ENCODE measurements around the gene FCHO2.

The FCHO2 gene

GRCh38 chr5:72921886-72922285 is 34.0 kb upstream of the FCHO2 start:
- peak; percentile 60; the same call in 1 of the 2 replicates for TF ChIP-seq NFIC (IDR thresholded peaks at IDR 0.05)
- no peak for TF ChIP-seq RAD21 (IDR thresholded peaks at IDR 0.05; ENCODE audit: low read depth)

DNA sequence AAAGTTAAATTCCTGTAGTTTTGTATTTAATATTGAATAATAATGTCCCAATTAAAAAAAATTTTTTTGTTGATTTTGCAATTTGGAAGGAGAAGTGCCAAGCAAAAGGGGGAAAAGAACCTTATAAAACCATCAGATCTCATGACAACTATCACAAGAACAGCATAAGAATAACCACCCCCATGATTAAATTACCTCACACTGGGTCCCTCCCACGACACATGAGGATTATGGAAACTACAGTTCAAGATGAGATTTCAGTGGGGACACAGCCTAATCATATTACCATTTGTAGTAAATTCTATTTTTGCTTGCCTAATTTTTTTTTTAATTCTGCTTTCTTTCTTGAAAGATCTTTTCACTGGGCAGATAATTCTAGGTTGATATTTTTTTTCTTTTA is 33.4 kb upstream of the FCHO2 start:
- TF ChIP-seq RAD21 (IDR thresholded peaks at IDR 0.05; ENCODE audit: low read depth) (no peak), ZBTB7A (IDR thresholded peaks at IDR 0.05; ENCODE audit: low read depth) (no peak)

- TF ChIP-seq CEBPB (IDR thresholded peaks at IDR 0.05) = no peak
- no peak for TF ChIP-seq YY1 (IDR thresholded peaks at IDR 0.05; ENCODE audit: low read depth)
- no peak for TF ChIP-seq TAF1 (IDR thresholded peaks at IDR 0.05; ENCODE audit: low read depth)
These were observed 30.4 kb upstream of the FCHO2 start for GRCh38 chr5:72925336-72926010.

DNA sequence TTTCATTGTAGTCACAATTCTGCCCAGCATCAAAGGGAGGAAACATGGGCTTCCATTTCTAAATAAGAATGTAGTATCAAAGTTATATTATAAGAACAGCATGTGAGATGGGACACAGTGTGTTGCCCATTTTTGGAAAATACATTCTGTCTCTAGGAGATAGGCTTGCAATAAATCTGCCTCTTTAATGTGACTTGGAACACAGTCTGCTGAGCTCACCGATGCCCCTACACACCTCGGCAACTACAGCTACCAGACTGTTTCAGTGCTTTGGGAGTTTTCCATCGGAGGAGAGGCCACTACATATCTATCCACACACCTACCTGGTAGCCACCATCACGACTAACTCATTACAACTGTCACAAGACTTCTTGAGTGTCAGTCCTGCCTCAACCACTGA is 18.9 kb upstream of the FCHO2 start:
- TF ChIP-seq FOXM1 (IDR thresholded peaks at IDR 0.05; ENCODE audit: borderline replicate concordance, low read depth) (no peak), TAF1 (IDR thresholded peaks at IDR 0.05; ENCODE audit: low read depth) (no peak), YY1 (IDR thresholded peaks at IDR 0.05; ENCODE audit: low read depth) (no peak), USF1 (IDR thresholded peaks at IDR 0.05) (no peak), EGR1 (IDR thresholded peaks at IDR 0.05) (no peak), CEBPB (IDR thresholded peaks at IDR 0.05) (no peak), EP300 (IDR thresholded peaks at IDR 0.05; ENCODE audit: borderline replicate concordance) (no peak), RAD21 (IDR thresholded peaks at IDR 0.05; ENCODE audit: low read depth) (no peak), REST (IDR thresholded peaks at IDR 0.05; ENCODE audit: low read depth) (no peak), NFIC (IDR thresholded peaks at IDR 0.05) (no peak)

- no peak for TF ChIP-seq REST (IDR thresholded peaks at IDR 0.05; ENCODE audit: low read depth)
- no peak for TF ChIP-seq ZBTB7A (IDR thresholded peaks at IDR 0.05; ENCODE audit: low read depth)
These were observed 18.3 kb upstream of the FCHO2 start for GRCh38 chr5:72937517-72938061.

DNA sequence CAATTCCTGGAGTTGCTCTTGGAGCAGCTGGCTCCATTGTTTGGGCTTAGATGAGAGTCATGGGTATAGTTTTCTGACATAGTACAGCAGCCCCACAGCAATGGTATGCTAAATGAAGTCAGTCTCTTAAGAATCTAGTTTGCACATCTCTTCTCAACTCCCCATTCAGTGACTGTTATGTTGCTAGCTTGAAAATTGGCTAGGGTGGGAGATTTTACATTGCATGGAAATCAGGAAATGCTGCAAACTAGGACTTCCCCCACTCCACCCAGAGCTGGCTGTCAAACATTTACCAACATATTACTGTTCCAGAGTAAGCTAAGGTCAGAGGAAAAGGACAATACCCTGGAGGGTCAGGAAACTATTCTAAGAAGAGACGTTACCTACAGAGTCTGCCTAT is 17.6 kb upstream of the FCHO2 start:
- TF ChIP-seq REST (IDR thresholded peaks at IDR 0.05; ENCODE audit: low read depth) (no peak), NFIC (IDR thresholded peaks at IDR 0.05) (no peak), RAD21 (IDR thresholded peaks at IDR 0.05; ENCODE audit: low read depth) (no peak), YY1 (IDR thresholded peaks at IDR 0.05; ENCODE audit: low read depth) (no peak), FOXM1 (IDR thresholded peaks at IDR 0.05; ENCODE audit: borderline replicate concordance, low read depth) (no peak), CEBPB (IDR thresholded peaks at IDR 0.05) (no peak), EGR1 (IDR thresholded peaks at IDR 0.05) (no peak), TEAD4 (IDR thresholded peaks at IDR 0.05) (no peak), TAF1 (IDR thresholded peaks at IDR 0.05; ENCODE audit: low read depth) (no peak), EP300 (IDR thresholded peaks at IDR 0.05; ENCODE audit: borderline replicate concordance) (no peak), ZBTB7A (IDR thresholded peaks at IDR 0.05; ENCODE audit: low read depth) (no peak), USF1 (IDR thresholded peaks at IDR 0.05) (no peak), TCF12 (IDR thresholded peaks at IDR 0.05; ENCODE audit: low read depth) (no peak)

Data from Ishikawa (cell line).